SH-SY5Y (cell line): ENCODE data around the gene COL27A1.

Source experiments
- GATA2 ChIP-seq: IDR thresholded peaks from 2 replicates; pipeline ENCODE4 v1.6.1; 2011; ENCODE audit warnings: mild to moderate bottlenecking, low read depth, low read length
- GATA3 ChIP-seq: IDR thresholded peaks from 2 replicates; pipeline ENCODE4 v1.6.1; 2011; ENCODE audit warnings: low read depth, mild to moderate bottlenecking, low read length, moderate library complexity

- no peak for TF ChIP-seq GATA2
- TF ChIP-seq GATA3: no peak
These were observed 162.5 kb downstream of the COL27A1 start for GRCh38 chr9:114317665-114318357.
